Measurements from ENCODE around the gene MMP21.
A peak's percentile ranks its signal among the peaks of the same experiment; 100 is the strongest.

Gene MMP21

GRCh38 chr10:125721035-125721434, 54.6 kb downstream of the MMP21 start:
- no peaks in the 10 kb centered on the region for H3K27me3 ChIP-seq (ENCODE audit: insufficient read depth, insufficient read length)
- DNase-seq (ENCODE audit: low read depth, low spot score), result no peak
- H3K9ac ChIP-seq (ENCODE audit: insufficient read length, low read depth), result no peak overlapping the region
- H3K9me3 ChIP-seq (ENCODE audit: insufficient read depth, low read length), result no peaks in the 10 kb centered on the region
- H3K36me3 ChIP-seq (ENCODE audit: insufficient read depth, insufficient read length, low read length), result peaks cover 49% of the 10 kb centered on the region
- no peak for TF ChIP-seq ZNF274 (IDR thresholded peaks at IDR 0.05; ENCODE audit: low read depth, low read length)
- no peak for TF ChIP-seq SUZ12 (IDR thresholded peaks at IDR 0.05; ENCODE audit: extremely low read depth, insufficient read depth, insufficient read length)
- TF ChIP-seq YY1 (IDR thresholded peaks at IDR 0.05; ENCODE audit: insufficient read depth, insufficient read length), result no peak
- peak overlapping the region; percentile 95 for H3K4me3 ChIP-seq (ENCODE audit: insufficient read length, low read depth)
- no peaks in the 10 kb centered on the region for H3K4me1 ChIP-seq (ENCODE audit: insufficient read depth, insufficient read length)

GRCh38 chr10:125720002-125720382, 55.6 kb downstream of the MMP21 start:
- peak overlapping the region; percentile 95 for H3K4me3 ChIP-seq (ENCODE audit: insufficient read length, low read depth)
- peak overlapping the region; percentile 92 for H3K9ac ChIP-seq (ENCODE audit: insufficient read length, low read depth)
- no peak for TF ChIP-seq SUZ12 (IDR thresholded peaks at IDR 0.05; ENCODE audit: extremely low read depth, insufficient read depth, insufficient read length)
- TF ChIP-seq YY1 (IDR thresholded peaks at IDR 0.05; ENCODE audit: insufficient read depth, insufficient read length), result no peak
- no peak for TF ChIP-seq ZNF274 (IDR thresholded peaks at IDR 0.05; ENCODE audit: low read depth, low read length)
- peaks cover 39% of the 10 kb centered on the region for H3K36me3 ChIP-seq (ENCODE audit: insufficient read depth, insufficient read length, low read length)
- H3K9me3 ChIP-seq (ENCODE audit: insufficient read depth, low read length), result no peaks in the 10 kb centered on the region
- H3K4me1 ChIP-seq (ENCODE audit: insufficient read depth, insufficient read length), result no peaks in the 10 kb centered on the region
- no peak for DNase-seq (ENCODE audit: low read depth, low spot score)
- H3K27me3 ChIP-seq (ENCODE audit: insufficient read depth, insufficient read length), result no peaks in the 10 kb centered on the region

GRCh38 chr10:125719173-125720001, 56.2 kb downstream of the MMP21 start, which contains the start of gene EDRF1:
TSS of gene EDRF1 (plus strand) at chr10:125719709. CDS start at chr10:125719808, 99 bp downstream.
- H3K9me3 ChIP-seq (ENCODE audit: insufficient read depth, low read length), result no peaks in the 10 kb centered on the region
- H3K36me3 ChIP-seq (ENCODE audit: insufficient read depth, insufficient read length, low read length), result peaks cover 33% of the 10 kb centered on the region
- no peaks in the 10 kb centered on the region for H3K4me1 ChIP-seq (ENCODE audit: insufficient read depth, insufficient read length)
- TF ChIP-seq SUZ12 (IDR thresholded peaks at IDR 0.05; ENCODE audit: extremely low read depth, insufficient read depth, insufficient read length), result no peak
- TF ChIP-seq YY1 (IDR thresholded peaks at IDR 0.05; ENCODE audit: insufficient read depth, insufficient read length), result no peak
- TF ChIP-seq ZNF274 (IDR thresholded peaks at IDR 0.05; ENCODE audit: low read depth, low read length), result no peak
- DNase-seq (ENCODE audit: low read depth, low spot score), result peak; percentile 95
- no peaks in the 10 kb centered on the region for H3K27me3 ChIP-seq (ENCODE audit: insufficient read depth, insufficient read length)
- peak within 1 kb of the TSS; percentile 92 for H3K9ac ChIP-seq (ENCODE audit: insufficient read length, low read depth)
- H3K4me3 ChIP-seq (ENCODE audit: insufficient read length, low read depth), result peak within 1 kb of the TSS; percentile 95

Data from NT2/D1 (cell line).